HL-60 (cell line): ENCODE measurements around the gene AFM.

Source experiments
- DNase-seq, 2 experiments: peaks; one replicate each; pipeline ENCODE4 v3.0.0-alpha.2; 2010 to 2020; ENCODE audit warnings: low read depth in 1 of 2, low spot score in 1 of 2
- H3K27ac ChIP-seq: fragments of 250-450 bp; sonication (Bioruptor Pico); replicated peaks from 2 replicates; pipeline ENCODE4 v1.5.1; 2020; ENCODE audit warnings: mild to moderate bottlenecking, moderate library complexity
- H3K27me3 ChIP-seq: fragments of 250-450 bp; sonication (Bioruptor Pico); 2 replicates; pipeline ENCODE4 v1.5.1; 2021; ENCODE audit warnings: mild to moderate bottlenecking, moderate library complexity; ENCODE audit not compliant: insufficient read depth, poor library complexity, severe bottlenecking
- H3K4me3 ChIP-seq: replicated peaks from 2 replicates; pipeline ENCODE4 v1.5.1; 2011; ENCODE audit warnings: mild to moderate bottlenecking, control low read depth, low read length; ENCODE audit not compliant: insufficient read depth
- CTCF ChIP-seq: IDR thresholded peaks from one replicate; pipeline ENCODE4 v1.5.1; 2011; ENCODE audit warnings: low read length, control low read depth, inconsistent platforms; ENCODE audit not compliant: insufficient read depth
- GABPA ChIP-seq: IDR thresholded peaks from 2 replicates; pipeline ENCODE4 v1.6.1; 2012; ENCODE audit warnings: low read depth
- POLR2AphosphoS5 ChIP-seq: IDR thresholded peaks from 2 replicates; pipeline ENCODE4 v1.6.1; 2012; ENCODE audit warnings: low read depth
- REST ChIP-seq: IDR thresholded peaks from 2 replicates; pipeline ENCODE4 v1.6.1; 2012; ENCODE audit warnings: low read depth; ENCODE audit not compliant: insufficient replicate concordance
- SPI1 ChIP-seq: IDR thresholded peaks from 2 replicates; pipeline ENCODE4 v1.6.1; 2012; ENCODE audit warnings: low read depth, mild to moderate bottlenecking, borderline replicate concordance

The AFM gene

GRCh38 chr4:73436674-73437557 lies 44.6 kb upstream of the AFM start:
- Histone ChIP-seq H3K27ac (no peak overlapping the region), H3K27me3 (peaks cover 7% of the 10 kb centered on the region), H3K4me3 (no peak overlapping the region)
- TF ChIP-seq SPI1: no peak
- TF ChIP-seq POLR2AphosphoS5: no peak
- no peak for TF ChIP-seq GABPA
- no peak for TF ChIP-seq CTCF
- TF ChIP-seq REST: no peak
- no peak for DNase-seq

- no peak for DNase-seq
- no peak overlapping the region for H3K4me3 ChIP-seq
- no peak overlapping the region for H3K27ac ChIP-seq
- peaks cover 7% of the 10 kb centered on the region for H3K27me3 ChIP-seq
- TF ChIP-seq REST: no peak
- TF ChIP-seq POLR2AphosphoS5: no peak
- no peak for TF ChIP-seq CTCF
- TF ChIP-seq GABPA: no peak
- no peak for TF ChIP-seq SPI1
Measured at GRCh38 chr4:73437558-73437956, 44.0 kb upstream of the AFM start.

GRCh38 chr4:73438048-73438447 lies 43.5 kb upstream of the AFM start:
- H3K27ac ChIP-seq: no peak overlapping the region
- DNase-seq: no peak
- TF ChIP-seq SPI1 (no peak), POLR2AphosphoS5 (no peak), REST (no peak), CTCF (no peak), GABPA (no peak)
- no peak overlapping the region for H3K4me3 ChIP-seq
- H3K27me3 ChIP-seq: peaks cover 7% of the 10 kb centered on the region
